Measurements from ENCODE around the gene NEURL1B.

DNA sequence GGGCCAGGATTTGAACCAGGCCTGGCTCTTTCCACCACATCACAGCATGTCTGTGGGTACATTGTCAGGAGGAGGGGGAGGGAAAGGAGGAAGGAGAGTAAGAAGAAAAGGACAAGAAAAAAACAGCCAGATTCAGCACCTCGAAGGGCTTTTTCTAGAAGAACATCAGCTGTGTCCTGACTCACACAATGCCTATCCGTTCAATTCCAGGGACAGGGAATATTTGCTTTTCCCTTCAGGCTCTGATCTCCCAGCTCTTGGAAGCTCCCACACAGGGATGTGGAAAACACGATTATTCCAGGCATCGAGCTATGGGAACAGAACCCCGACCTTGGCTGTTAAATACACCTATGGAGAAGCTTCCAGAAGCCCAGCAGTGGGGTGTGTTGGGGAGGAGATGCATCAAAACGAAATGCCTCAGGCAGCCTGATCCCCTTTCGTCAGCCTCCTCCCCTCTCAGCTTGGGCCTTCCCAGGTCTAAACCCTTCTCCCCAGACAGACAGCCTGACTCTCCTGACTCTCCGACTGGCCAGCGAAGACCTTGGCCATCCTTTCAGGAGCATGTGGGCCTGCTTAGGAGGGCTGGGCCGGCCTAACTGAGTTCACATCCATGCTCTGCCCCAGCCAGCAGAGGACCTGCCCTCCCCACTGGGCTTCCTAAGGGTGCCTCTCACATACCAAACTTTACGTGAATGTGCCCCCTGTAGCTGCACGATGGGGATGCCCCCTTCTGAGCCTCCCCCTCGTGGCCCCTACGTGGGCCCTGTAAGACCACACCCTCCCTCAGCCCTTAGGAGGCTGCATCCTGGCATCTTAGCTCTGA, 54.4 kb downstream of the NEURL1B start:
- TF ChIP-seq TCF12 (IDR thresholded peaks at IDR 0.05; ENCODE audit: low read depth) = no peak
- no peak for TF ChIP-seq TAF1 (IDR thresholded peaks at IDR 0.05; ENCODE audit: low read depth)
- no peak for TF ChIP-seq ZBTB7A (IDR thresholded peaks at IDR 0.05; ENCODE audit: low read depth)
- no peak for TF ChIP-seq RAD21 (IDR thresholded peaks at IDR 0.05; ENCODE audit: low read depth)
- TF ChIP-seq EP300 (IDR thresholded peaks at IDR 0.05; ENCODE audit: borderline replicate concordance) = no peak
- TF ChIP-seq YY1 (IDR thresholded peaks at IDR 0.05; ENCODE audit: low read depth) = no peak
- TF ChIP-seq, protein P1, sequence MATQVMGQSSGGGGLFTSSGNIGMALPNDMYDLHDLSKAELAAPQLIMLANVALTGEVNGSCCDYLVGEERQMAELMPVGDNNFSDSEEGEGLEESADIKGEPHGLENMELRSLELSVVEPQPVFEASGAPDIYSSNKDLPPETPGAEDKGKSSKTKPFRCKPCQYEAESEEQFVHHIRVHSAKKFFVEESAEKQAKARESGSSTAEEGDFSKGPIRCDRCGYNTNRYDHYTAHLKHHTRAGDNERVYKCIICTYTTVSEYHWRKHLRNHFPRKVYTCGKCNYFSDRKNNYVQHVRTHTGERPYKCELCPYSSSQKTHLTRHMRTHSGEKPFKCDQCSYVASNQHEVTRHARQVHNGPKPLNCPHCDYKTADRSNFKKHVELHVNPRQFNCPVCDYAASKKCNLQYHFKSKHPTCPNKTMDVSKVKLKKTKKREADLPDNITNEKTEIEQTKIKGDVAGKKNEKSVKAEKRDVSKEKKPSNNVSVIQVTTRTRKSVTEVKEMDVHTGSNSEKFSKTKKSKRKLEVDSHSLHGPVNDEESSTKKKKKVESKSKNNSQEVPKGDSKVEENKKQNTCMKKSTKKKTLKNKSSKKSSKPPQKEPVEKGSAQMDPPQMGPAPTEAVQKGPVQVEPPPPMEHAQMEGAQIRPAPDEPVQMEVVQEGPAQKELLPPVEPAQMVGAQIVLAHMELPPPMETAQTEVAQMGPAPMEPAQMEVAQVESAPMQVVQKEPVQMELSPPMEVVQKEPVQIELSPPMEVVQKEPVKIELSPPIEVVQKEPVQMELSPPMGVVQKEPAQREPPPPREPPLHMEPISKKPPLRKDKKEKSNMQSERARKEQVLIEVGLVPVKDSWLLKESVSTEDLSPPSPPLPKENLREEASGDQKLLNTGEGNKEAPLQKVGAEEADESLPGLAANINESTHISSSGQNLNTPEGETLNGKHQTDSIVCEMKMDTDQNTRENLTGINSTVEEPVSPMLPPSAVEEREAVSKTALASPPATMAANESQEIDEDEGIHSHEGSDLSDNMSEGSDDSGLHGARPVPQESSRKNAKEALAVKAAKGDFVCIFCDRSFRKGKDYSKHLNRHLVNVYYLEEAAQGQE (IDR thresholded peaks at IDR 0.05; ENCODE audit: low read depth) = no peak
- TF ChIP-seq CREB1 (IDR thresholded peaks at IDR 0.05; ENCODE audit: low read depth) = no peak
- TF ChIP-seq MAX (IDR thresholded peaks at IDR 0.05) = no peak
- no peak for TF ChIP-seq FOXM1 (IDR thresholded peaks at IDR 0.05; ENCODE audit: borderline replicate concordance, low read depth)
